Smooth muscle cell (in vitro differentiated cells): Measurements from ENCODE around the gene CUL4A. TPM values are rescaled to one million over a fixed set of nuclear protein-coding genes. Genes with fewer than 3 reads are reported as not detected.

Source experiments
- DNase-seq: peaks from one replicate; lab custom pipeline; 2025; ENCODE audit not compliant: unreplicated experiment; lab: John Stamatoyannopoulos, UW
- H2AFZ ChIP-seq: fragments of 200-600 bp; sonication (generic); 2 replicates; pipeline ENCODE4 v1.6.0; 2016; ENCODE audit warnings: antibody characterized with exemption, low read depth, mild to moderate bottlenecking
- H3F3A ChIP-seq: fragments of 200-600 bp; sonication (generic); 2 replicates; pipeline ENCODE4 v1.6.0; 2017; ENCODE audit warnings: antibody characterized with exemption, low read depth
- H3K27ac ChIP-seq: fragments of 200-600 bp; sonication (generic); 2 replicates; pipeline ENCODE4 v1.5.1; 2016; ENCODE audit warnings: low read depth, mild to moderate bottlenecking
- H3K27me3 ChIP-seq: fragments of 200-600 bp; sonication (generic); 2 replicates; pipeline ENCODE4 v1.6.1; 2016; ENCODE audit warnings: low read depth, mild to moderate bottlenecking
- H3K36me3 ChIP-seq: fragments of 200-600 bp; sonication (generic); 2 replicates; pipeline ENCODE4 v1.5.1; 2016; ENCODE audit warnings: low read depth
- H3K4me1 ChIP-seq: fragments of 200-600 bp; sonication (generic); 2 replicates; pipeline ENCODE4 v1.5.1; 2016; ENCODE audit warnings: low read depth
- H3K4me2 ChIP-seq: fragments of 200-600 bp; sonication (generic); 2 replicates; pipeline ENCODE4 v1.6.0; 2016; ENCODE audit warnings: mild to moderate bottlenecking
- H3K4me3 ChIP-seq: fragments of 200-600 bp; sonication (generic); 2 replicates; pipeline ENCODE4 v1.5.1; 2016; ENCODE audit warnings: mild to moderate bottlenecking
- H3K79me2 ChIP-seq: fragments of 200-600 bp; sonication (generic); 2 replicates; pipeline ENCODE4 v1.6.0; 2016; ENCODE audit warnings: low read depth, mild to moderate bottlenecking
- H3K9ac ChIP-seq: fragments of 200-600 bp; sonication (generic); 2 replicates; pipeline ENCODE4 v1.6.0; 2016; ENCODE audit warnings: low read depth
- H3K9me3 ChIP-seq: fragments of 200-600 bp; sonication (generic); replicated peaks from 2 replicates; pipeline ENCODE4 v1.5.1; 2016; ENCODE audit warnings: low read depth
- H4K20me1 ChIP-seq: fragments of 200-600 bp; sonication (generic); 2 replicates; pipeline ENCODE4 v1.6.0; 2016; ENCODE audit warnings: low read depth
- WGBS: methylation state at CpG from one replicate; pipeline ENCODE4 v1.1.7; 2016; ENCODE audit warnings: low lambda C conversion rate; 5-methylcytosine and 5-hydroxymethylcytosine counted together
- polyA plus RNA-seq: library from polyadenylated mRNA; unstranded; fragments of >200 nt; fragmentation: Nextera tagmentation; extraction: Ambion mirVana; gene quantifications from 2 replicates; pipeline ENCODE4 v1.2.1, GENCODE V29; 2016
- total RNA-seq: library from RNA; depleted of rRNA; stranded (reverse); fragments of >200 nt; gene quantifications from 2 replicates; pipeline ENCODE4 v1.2.3, GENCODE V29; 2014
- TF ChIP-seq, protein P1 (sequence below): fragments of 200-600 bp; sonication (generic); IDR thresholded peaks from 2 replicates; pipeline ENCODE4 v1.5.1; 2017; ENCODE audit warnings: borderline replicate concordance, mild to moderate bottlenecking, antibody characterized with exemption; ENCODE audit not compliant: insufficient read depth, poor library complexity, severe bottlenecking

Gene CUL4A
- total and polyA plus RNA-seq, 2 experiments from 2014 or later: 40.3 to 62.7 TPM

DNA sequence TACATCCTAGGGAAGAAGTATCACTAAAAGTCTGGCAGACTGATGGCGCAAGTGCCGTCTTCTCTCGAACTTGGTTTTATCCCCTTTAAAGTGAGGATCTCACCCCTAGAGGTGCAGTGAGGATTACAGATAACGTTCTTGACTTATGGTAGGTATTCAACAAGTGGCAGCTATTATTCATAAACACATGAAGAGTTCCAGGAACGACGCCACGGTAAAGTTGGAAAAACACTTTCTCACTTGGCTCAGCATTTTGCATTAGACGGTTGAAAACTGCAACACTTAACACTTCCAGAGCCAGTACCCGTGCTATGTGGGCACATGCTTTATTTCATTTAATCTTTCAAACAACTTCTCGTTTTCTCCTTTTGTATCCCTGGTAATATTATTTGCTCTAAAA is 42.3 kb upstream of the CUL4A start:
- no peaks in the 10 kb centered on the region for H3K4me1 ChIP-seq
- WGBS: 96% methylated on average over 10 of the region's 10 CpGs
- no peaks in the 10 kb centered on the region for H3K36me3 ChIP-seq
- no peak overlapping the region for H2AFZ ChIP-seq
- H3K9ac ChIP-seq: no peak overlapping the region
- peaks cover 8% of the 10 kb centered on the region for H3K27me3 ChIP-seq
- TF ChIP-seq, protein P1, sequence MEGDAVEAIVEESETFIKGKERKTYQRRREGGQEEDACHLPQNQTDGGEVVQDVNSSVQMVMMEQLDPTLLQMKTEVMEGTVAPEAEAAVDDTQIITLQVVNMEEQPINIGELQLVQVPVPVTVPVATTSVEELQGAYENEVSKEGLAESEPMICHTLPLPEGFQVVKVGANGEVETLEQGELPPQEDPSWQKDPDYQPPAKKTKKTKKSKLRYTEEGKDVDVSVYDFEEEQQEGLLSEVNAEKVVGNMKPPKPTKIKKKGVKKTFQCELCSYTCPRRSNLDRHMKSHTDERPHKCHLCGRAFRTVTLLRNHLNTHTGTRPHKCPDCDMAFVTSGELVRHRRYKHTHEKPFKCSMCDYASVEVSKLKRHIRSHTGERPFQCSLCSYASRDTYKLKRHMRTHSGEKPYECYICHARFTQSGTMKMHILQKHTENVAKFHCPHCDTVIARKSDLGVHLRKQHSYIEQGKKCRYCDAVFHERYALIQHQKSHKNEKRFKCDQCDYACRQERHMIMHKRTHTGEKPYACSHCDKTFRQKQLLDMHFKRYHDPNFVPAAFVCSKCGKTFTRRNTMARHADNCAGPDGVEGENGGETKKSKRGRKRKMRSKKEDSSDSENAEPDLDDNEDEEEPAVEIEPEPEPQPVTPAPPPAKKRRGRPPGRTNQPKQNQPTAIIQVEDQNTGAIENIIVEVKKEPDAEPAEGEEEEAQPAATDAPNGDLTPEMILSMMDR: no peak
- no peak for DNase-seq
- H3K4me2 ChIP-seq: no peak overlapping the region
- H3K79me2 ChIP-seq: no peaks in the 10 kb centered on the region
- no peaks in the 10 kb centered on the region for H3F3A ChIP-seq
- no peaks in the 10 kb centered on the region for H4K20me1 ChIP-seq
- H3K4me3 ChIP-seq: no peak overlapping the region
- H3K9me3 ChIP-seq: no peaks in the 10 kb centered on the region
- no peak overlapping the region for H3K27ac ChIP-seq

DNA sequence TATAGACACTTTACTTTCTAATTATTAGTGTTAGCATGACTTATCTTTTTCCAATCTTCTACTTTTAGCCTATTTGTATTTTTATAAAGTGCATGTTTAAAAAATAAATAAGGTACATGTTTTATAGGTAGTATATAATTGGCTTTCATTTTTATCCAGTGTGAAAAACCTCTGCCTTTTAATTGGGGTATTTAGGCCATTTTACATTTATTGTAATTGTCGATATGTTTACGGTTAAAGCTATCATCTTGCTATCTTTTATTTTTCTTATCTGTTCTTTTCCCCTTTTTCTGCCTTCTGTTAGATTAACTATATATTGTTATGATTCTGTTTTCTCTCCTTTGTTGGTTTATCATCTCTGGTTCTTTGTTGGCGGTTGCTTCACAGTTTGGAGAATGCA is 41.8 kb upstream of the CUL4A start:
- no peak overlapping the region for H2AFZ ChIP-seq
- no peak overlapping the region for H3K4me3 ChIP-seq
- no peaks in the 10 kb centered on the region for H3K9me3 ChIP-seq
- no peaks in the 10 kb centered on the region for H3F3A ChIP-seq
- peaks cover 8% of the 10 kb centered on the region for H3K27me3 ChIP-seq
- H3K4me2 ChIP-seq: no peak overlapping the region
- H4K20me1 ChIP-seq: no peaks in the 10 kb centered on the region
- no peak overlapping the region for H3K27ac ChIP-seq
- DNase-seq: no peak
- H3K9ac ChIP-seq: no peak overlapping the region
- no peaks in the 10 kb centered on the region for H3K4me1 ChIP-seq
- WGBS: over 99% methylated on average over 3 of the region's 3 CpGs
- H3K36me3 ChIP-seq: no peaks in the 10 kb centered on the region
- TF ChIP-seq, protein P1: no peak
- H3K79me2 ChIP-seq: no peaks in the 10 kb centered on the region

- no peaks in the 10 kb centered on the region for H3K79me2 ChIP-seq
- H2AFZ ChIP-seq: no peak overlapping the region
- H3K4me3 ChIP-seq: no peak overlapping the region
- no peaks in the 10 kb centered on the region for H3F3A ChIP-seq
- H3K9me3 ChIP-seq: no peaks in the 10 kb centered on the region
- TF ChIP-seq, protein P1: no peak
- H3K27me3 ChIP-seq: peaks cover 2% of the 10 kb centered on the region
- no peaks in the 10 kb centered on the region for H3K4me1 ChIP-seq
- H3K36me3 ChIP-seq: no peaks in the 10 kb centered on the region
- no peaks in the 10 kb centered on the region for H4K20me1 ChIP-seq
- DNase-seq: no peak
- no peak overlapping the region for H3K27ac ChIP-seq
- no peak overlapping the region for H3K9ac ChIP-seq
- no peak overlapping the region for H3K4me2 ChIP-seq
- 92% methylated on average over 7 of the region's 7 CpGs for WGBS
Observed at GRCh38 chr13:113168211-113168610, 41.2 kb upstream of the CUL4A start.

DNA sequence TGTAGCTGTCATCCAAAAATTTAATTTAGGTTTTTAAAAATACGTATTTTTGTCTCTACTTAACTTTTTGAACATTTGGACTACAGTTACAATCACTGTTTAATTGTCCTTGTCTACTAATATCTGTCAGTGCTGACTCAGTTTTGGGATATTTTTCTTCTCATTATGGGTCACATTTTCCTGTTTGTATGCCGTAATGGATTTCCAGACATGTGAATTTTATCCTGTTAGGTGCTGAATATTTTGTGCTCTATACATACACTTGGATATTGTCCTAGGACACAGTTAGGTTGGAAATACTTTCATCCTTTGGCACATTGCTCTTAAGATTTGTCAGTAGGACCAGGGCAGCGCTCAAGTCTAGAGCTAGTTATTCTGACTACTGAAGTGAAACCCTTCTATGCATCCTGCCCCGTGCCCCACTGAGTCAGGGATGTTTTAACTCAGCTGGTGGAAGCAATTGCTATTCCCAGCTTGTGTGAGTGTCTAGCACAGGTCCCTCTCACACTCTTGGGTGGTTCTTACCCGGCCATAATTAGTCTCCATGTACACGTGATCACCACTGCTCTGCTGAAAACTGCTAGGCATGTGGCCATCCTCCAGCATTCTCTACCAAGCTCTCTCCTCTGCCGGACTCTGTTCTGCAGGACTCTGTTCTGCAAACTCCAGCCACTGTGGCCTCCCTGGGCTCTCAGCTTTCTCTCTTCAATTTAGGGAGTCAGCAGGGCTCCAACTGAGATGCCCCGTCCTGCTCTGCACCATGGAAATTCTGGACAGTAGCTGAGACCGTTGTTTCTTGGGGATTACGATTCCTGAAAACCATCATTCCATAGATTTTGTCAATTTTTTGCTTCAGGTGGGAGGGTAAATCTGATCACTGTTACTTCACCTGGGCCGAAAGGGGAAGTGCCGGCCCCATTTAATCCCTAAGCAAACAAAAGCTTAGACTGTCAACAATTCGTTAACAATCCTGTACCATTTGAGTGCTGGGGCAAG is 39.8 kb upstream of the CUL4A start:
- DNase-seq: no peak
- Histone ChIP-seq H3K27ac (no peak overlapping the region), H3K4me2 (no peak overlapping the region), H3F3A (no peaks in the 10 kb centered on the region), H3K4me3 (no peak overlapping the region), H3K79me2 (no peaks in the 10 kb centered on the region), H4K20me1 (no peaks in the 10 kb centered on the region), H3K9ac (no peak overlapping the region), H3K9me3 (no peaks in the 10 kb centered on the region), H3K36me3 (no peaks in the 10 kb centered on the region), H2AFZ (no peak overlapping the region), H3K4me1 (no peaks in the 10 kb centered on the region), H3K27me3 (no peaks in the 10 kb centered on the region)
- 93% methylated on average over 13 of the region's 13 CpGs for WGBS
- TF ChIP-seq, protein P1: no peak
